ENCODE results near the gene PLIN4. TPM values are rescaled to one million over a fixed set of nuclear protein-coding genes. Genes with fewer than 3 reads are reported as not detected.

The PLIN4 gene
- total RNA-seq, 1 experiment from 2014 or later = 2.3 TPM

DNA sequence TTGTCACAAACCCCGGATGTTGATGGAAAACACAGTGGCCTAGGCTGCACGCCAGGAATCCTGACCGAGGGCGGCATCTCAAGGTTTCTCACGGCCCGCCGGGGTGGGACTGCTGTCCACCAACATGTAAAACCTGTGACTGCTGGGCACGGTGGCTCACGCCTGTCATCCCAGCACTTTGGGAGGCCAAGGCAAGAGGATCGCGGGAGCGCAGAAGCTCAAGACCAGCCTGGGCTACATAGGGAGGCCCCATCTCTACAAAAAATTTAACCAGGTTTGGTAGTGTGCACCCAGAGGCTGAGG, 11.2 kb downstream of the PLIN4 start:
- POLR2A ChIA-PET = no interaction called here
- CTCF ChIA-PET = interaction anchor here (0.6 to 2.8 kb wide), 2 partner anchors 16 to 18 kb away, joined by 3 to 12 read pairs; no protein-coding TSS in a partner anchor
- RAD21 ChIA-PET (ENCODE audit: low non-redundant PET in 1 of 2, low total read pairs in 2 of 2, uncharacterized antibody in 2 of 2, unreplicated experiment in 2 of 2) = no interaction called here
- Histone ChIP-seq H3K4me2 (ENCODE audit: low read length) (no peak overlapping the region), H3K9ac (ENCODE audit: low read length) (no peak overlapping the region), H3K4me1 (ENCODE audit: control insufficient read depth in 1 of 2, insufficient read depth in 2 of 2, low read length in 2 of 2) (peaks cover 0 to 11% of the 10 kb centered on the region in 2 experiments; a peak in 2 of 4 replicates), H3K4me3 (replicated peaks in 1 of 2; ENCODE audit: low read depth in 1 of 2, low read length in 2 of 2) (no peak overlapping the region), H3K36me3 (ENCODE audit: control insufficient read depth in 1 of 2, insufficient read depth in 2 of 2, low read length in 2 of 2) (no peaks in the 10 kb centered on the region; a peak in 1 of 4 replicates), H3K79me2 (ENCODE audit: insufficient read depth, low read length) (no peaks in the 10 kb centered on the region), H3K9me3 (ENCODE audit: control insufficient read depth in 1 of 2, insufficient read depth in 1 of 2, low read depth in 1 of 2, low read length in 2 of 2) (no peaks in the 10 kb centered on the region), H3K27ac (ENCODE audit: low read depth, low read length) (no peak overlapping the region), H3K9me2 (ENCODE audit: insufficient read depth) (no peaks in the 10 kb centered on the region), H3K27me3 (ENCODE audit: insufficient read depth, low read length) (no peaks in the 10 kb centered on the region), H4K20me1 (ENCODE audit: insufficient read depth) (no peaks in the 10 kb centered on the region), H2AFZ (ENCODE audit: low read depth, low read length, poor library complexity, severe bottlenecking) (no peak overlapping the region)
- ATAC-seq (no peak), DNase-seq (ENCODE audit: low read depth, low spot score) (no peak)
- TF ChIP-seq RAD21 (IDR thresholded peaks at IDR 0.05; ENCODE audit: low read depth) (no peak), CEBPB (IDR thresholded peaks at IDR 0.05; ENCODE audit: low read depth) (no peak), YY1 (IDR thresholded peaks at IDR 0.05; ENCODE audit: extremely low read depth, insufficient replicate concordance, low read depth, low read length) (no peak), ZFX (IDR thresholded peaks at IDR 0.05) (no peak), CBX3 (IDR thresholded peaks at IDR 0.05; ENCODE audit: low read depth) (no peak), POLR2A (IDR thresholded peaks at IDR 0.05; ENCODE audit: borderline replicate concordance, extremely low read depth, insufficient read depth, insufficient read length) (no peak), SRF (IDR thresholded peaks at IDR 0.05; ENCODE audit: low read depth) (no peak), POLR2AphosphoS5 (IDR thresholded peaks at IDR 0.05; ENCODE audit: low read depth, low read length) (no peak), TCF7L2 (IDR thresholded peaks at IDR 0.05; ENCODE audit: borderline replicate concordance, extremely low read depth, insufficient read depth, insufficient read length) (no peak), ZNF274 (IDR thresholded peaks at IDR 0.05; ENCODE audit: low read depth, low read length) (no peak), SP1 (IDR thresholded peaks at IDR 0.05; ENCODE audit: low read depth) (no peak), JUND (IDR thresholded peaks at IDR 0.05) (no peak)
- TF ChIP-seq, protein P1, sequence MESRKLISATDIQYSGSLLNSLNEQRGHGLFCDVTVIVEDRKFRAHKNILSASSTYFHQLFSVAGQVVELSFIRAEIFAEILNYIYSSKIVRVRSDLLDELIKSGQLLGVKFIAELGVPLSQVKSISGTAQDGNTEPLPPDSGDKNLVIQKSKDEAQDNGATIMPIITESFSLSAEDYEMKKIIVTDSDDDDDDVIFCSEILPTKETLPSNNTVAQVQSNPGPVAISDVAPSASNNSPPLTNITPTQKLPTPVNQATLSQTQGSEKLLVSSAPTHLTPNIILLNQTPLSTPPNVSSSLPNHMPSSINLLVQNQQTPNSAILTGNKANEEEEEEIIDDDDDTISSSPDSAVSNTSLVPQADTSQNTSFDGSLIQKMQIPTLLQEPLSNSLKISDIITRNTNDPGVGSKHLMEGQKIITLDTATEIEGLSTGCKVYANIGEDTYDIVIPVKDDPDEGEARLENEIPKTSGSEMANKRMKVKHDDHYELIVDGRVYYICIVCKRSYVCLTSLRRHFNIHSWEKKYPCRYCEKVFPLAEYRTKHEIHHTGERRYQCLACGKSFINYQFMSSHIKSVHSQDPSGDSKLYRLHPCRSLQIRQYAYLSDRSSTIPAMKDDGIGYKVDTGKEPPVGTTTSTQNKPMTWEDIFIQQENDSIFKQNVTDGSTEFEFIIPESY (IDR thresholded peaks at IDR 0.05; ENCODE audit: extremely low read depth, insufficient replicate concordance, low read length) = no peak
- TF ChIP-seq, protein P2, sequence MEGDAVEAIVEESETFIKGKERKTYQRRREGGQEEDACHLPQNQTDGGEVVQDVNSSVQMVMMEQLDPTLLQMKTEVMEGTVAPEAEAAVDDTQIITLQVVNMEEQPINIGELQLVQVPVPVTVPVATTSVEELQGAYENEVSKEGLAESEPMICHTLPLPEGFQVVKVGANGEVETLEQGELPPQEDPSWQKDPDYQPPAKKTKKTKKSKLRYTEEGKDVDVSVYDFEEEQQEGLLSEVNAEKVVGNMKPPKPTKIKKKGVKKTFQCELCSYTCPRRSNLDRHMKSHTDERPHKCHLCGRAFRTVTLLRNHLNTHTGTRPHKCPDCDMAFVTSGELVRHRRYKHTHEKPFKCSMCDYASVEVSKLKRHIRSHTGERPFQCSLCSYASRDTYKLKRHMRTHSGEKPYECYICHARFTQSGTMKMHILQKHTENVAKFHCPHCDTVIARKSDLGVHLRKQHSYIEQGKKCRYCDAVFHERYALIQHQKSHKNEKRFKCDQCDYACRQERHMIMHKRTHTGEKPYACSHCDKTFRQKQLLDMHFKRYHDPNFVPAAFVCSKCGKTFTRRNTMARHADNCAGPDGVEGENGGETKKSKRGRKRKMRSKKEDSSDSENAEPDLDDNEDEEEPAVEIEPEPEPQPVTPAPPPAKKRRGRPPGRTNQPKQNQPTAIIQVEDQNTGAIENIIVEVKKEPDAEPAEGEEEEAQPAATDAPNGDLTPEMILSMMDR (IDR thresholded peaks at IDR 0.05 in 2 of 3, conservative IDR thresholded peaks at IDR 0.05 in 1 of 3; ENCODE audit: borderline replicate concordance in 1 of 3, insufficient read depth in 1 of 3, low read depth in 2 of 3, low read length in 2 of 3) = no peak
- TF ChIP-seq, protein P3, sequence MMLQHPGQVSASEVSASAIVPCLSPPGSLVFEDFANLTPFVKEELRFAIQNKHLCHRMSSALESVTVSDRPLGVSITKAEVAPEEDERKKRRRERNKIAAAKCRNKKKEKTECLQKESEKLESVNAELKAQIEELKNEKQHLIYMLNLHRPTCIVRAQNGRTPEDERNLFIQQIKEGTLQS (IDR thresholded peaks at IDR 0.05) = no peak
- TF ChIP-seq, protein P4, sequence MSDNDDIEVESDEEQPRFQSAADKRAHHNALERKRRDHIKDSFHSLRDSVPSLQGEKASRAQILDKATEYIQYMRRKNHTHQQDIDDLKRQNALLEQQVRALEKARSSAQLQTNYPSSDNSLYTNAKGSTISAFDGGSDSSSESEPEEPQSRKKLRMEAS (IDR thresholded peaks at IDR 0.05) = no peak
- BruUV-seq (replicated peaks) = no TSS peak
- intact Hi-C loops (cut with micrococcal nuclease) = no loop called here
